ENCODE measurements around the gene CLASP2.

DNA sequence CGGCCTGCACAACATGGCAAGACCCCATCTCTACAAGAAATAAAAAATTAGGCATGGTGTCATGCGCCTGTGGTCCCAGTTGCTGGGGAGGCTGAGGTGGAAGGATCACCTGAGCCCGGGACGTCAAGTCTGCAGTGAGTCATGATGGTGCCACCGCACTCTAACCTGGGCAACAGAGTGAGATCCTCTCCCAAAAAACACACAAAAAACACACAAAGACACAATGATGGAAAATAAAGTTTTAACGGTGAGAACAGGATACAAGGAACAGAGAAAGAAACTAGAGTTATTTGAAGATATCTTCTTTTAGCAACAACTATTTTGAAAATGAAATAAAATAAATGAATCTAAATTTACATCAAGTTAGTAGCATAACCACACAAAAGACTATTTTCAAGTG is 12.0 kb downstream of the CLASP2 start:
- TF ChIP-seq, protein P1, sequence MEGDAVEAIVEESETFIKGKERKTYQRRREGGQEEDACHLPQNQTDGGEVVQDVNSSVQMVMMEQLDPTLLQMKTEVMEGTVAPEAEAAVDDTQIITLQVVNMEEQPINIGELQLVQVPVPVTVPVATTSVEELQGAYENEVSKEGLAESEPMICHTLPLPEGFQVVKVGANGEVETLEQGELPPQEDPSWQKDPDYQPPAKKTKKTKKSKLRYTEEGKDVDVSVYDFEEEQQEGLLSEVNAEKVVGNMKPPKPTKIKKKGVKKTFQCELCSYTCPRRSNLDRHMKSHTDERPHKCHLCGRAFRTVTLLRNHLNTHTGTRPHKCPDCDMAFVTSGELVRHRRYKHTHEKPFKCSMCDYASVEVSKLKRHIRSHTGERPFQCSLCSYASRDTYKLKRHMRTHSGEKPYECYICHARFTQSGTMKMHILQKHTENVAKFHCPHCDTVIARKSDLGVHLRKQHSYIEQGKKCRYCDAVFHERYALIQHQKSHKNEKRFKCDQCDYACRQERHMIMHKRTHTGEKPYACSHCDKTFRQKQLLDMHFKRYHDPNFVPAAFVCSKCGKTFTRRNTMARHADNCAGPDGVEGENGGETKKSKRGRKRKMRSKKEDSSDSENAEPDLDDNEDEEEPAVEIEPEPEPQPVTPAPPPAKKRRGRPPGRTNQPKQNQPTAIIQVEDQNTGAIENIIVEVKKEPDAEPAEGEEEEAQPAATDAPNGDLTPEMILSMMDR (IDR thresholded peaks at IDR 0.05; ENCODE audit: insufficient read depth, low read depth, low read length), result no peak
- TF ChIP-seq EZH2 (IDR thresholded peaks at IDR 0.05; ENCODE audit: insufficient read depth, low read length), result no peak
